ENCODE results near the gene BCL2L11.
"Not testable (repeated sequence)": the region's sequence is repeated elsewhere in the genome, so short reads cannot be mapped to it uniquely, and the experiment has no call there.

- not testable (repeated sequence) for TF ChIP-seq CTCF (IDR thresholded peaks at IDR 0.05; ENCODE audit: insufficient read depth, low read depth, low read length); EZH2 (IDR thresholded peaks at IDR 0.05; ENCODE audit: insufficient read depth, low read length)
Measured at GRCh38 chr2:111082659-111083058, 38.1 kb upstream of the BCL2L11 start.

Data from astrocyte (in vitro differentiated cells and primary cell).